ENCODE results near the gene STRIT1. TPM values are rescaled to one million over a fixed set of nuclear protein-coding genes. Genes with fewer than 3 reads are reported as not detected.
"Not testable (repeated sequence)": the region's sequence is repeated elsewhere in the genome, so short reads cannot be mapped to it uniquely, and the experiment has no call there.

Gene STRIT1
- total RNA-seq, 2 experiments from 2014 or later: not detected

DNA sequence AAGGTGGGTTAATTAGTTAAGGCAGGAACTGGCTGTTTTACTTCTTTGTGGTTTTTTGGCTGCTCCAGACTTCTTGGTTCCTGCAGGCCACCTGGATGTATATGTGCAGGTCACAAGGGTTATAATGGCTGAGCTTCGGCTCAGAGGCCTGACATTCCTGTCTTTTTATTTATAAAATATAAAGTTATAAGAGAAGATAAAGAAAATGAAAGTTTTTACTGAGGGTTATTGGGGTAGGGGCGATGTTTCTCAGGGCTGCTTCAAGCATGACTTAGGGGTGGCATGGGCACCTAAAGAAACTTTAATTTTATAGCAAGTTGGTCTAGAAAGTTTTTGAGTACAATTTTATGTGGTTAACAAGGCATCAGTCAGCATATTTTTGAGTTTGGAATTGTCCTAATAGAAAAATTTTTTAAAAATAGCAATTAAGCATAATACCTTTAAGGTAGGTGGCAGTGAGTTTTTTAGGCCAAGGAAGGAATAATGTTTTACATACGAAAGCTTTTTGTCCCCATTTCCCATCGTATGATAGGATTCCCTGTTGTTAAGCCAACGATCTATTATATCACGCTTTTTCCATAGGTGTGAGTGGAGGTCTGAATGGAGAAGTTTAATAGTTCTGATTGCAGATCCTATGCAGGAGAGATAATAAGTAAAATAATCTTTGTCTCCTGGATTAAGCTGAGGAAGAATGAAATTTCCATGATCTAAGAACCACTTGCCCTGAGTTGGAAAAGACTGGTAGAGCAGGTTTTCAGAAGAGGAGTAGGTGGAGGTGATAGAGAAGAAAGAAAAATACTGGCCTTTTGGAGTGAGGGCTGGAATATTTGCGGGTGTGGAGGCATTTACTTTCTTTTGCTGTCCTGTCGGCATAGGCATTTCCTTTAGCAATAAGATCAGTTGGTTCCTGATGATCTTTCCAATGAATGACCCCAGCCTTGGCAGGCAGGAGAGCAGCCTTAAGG is 10.1 kb downstream of the STRIT1 start:
- Mint-ChIP-seq H3K27me3 (ENCODE audit: low read depth) (no peaks in the 10 kb centered on the region), H3K27ac (no peak overlapping the region), H3K36me3 (ENCODE audit: low read depth) (no peaks in the 10 kb centered on the region), H3K4me3 (no peak overlapping the region), H3K9me3 (ENCODE audit: insufficient read depth) (no peaks in the 10 kb centered on the region), H3K4me1 (ENCODE audit: low read depth) (no peaks in the 10 kb centered on the region)
- no peak for DNase-seq
- ChIA-PET CTCF (no interaction called here), POLR2A (no interaction called here)
- no peak for ATAC-seq

DNA sequence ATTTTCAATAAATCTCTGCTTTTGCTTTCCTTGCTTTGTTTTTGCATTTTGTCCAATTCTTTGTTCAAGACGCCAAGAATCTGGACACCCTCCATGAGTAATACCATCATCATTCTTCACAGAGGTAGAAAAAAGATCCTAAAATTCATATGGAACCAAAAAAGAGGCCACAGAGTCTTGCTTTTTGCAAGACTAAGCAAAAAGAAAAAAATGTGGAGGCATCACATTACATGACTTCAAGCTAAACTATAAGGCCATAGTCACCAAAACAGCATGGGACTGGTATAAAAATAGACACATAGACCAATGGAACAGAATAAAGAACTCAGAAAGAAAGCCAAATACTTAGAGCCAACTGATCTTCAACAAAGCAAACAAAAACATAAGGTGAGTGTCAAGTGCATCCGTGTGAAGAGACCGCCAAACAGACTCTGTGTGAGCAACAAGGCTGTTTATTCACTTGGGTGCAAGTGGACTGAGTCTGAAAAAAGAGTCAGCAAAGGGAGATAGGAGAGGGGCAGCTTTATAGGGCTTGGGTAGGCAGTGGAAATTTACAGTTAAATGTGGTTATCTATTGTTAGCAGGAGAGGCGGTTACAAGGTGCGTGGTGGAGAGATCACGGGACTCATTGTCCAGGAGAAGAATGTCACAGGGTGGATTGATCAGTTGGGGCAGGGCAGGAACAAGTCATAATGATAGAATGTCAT is 10.9 kb downstream of the STRIT1 start:
- ATAC-seq (no peak), DNase-seq (no peak)
- CTCF ChIA-PET: no interaction called here
- no peaks in the 10 kb centered on the region for H3K4me1 Mint-ChIP-seq (ENCODE audit: low read depth)
- no peak overlapping the region for H3K27ac Mint-ChIP-seq
- H3K4me3 Mint-ChIP-seq: no peak overlapping the region
- no peaks in the 10 kb centered on the region for H3K36me3 Mint-ChIP-seq (ENCODE audit: low read depth)
- no peaks in the 10 kb centered on the region for H3K27me3 Mint-ChIP-seq (ENCODE audit: low read depth)
- H3K9me3 Mint-ChIP-seq (ENCODE audit: insufficient read depth): no peaks in the 10 kb centered on the region
- POLR2A ChIA-PET: no interaction called here

DNA sequence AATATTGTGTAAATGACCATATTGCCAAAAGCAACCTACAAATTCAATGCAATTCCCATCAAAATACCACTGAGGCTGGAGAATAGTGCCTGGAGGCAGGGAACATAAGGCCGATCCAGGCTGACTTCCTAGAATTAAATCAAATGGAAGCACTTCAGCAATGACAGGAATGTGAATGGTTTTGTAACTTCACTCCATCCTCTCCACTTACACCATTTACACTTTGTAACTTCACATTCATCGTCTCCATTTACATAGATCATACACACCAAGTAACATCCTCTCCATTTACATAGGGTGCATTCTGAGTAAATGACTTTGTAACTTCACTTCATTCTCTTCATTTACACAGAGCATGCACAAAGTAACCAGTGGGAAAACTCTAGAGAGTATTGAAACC is 11.6 kb downstream of the STRIT1 start:
- Mint-ChIP-seq H3K27me3 (ENCODE audit: low read depth) (no peaks in the 10 kb centered on the region), H3K36me3 (ENCODE audit: low read depth) (no peaks in the 10 kb centered on the region), H3K9me3 (ENCODE audit: insufficient read depth) (no peaks in the 10 kb centered on the region), H3K27ac (no peak overlapping the region), H3K4me1 (ENCODE audit: low read depth) (no peaks in the 10 kb centered on the region), H3K4me3 (no peak overlapping the region)
- ChIA-PET POLR2A (no interaction called here), CTCF (no interaction called here)
- no peak for ATAC-seq
- DNase-seq: no peak

DNA sequence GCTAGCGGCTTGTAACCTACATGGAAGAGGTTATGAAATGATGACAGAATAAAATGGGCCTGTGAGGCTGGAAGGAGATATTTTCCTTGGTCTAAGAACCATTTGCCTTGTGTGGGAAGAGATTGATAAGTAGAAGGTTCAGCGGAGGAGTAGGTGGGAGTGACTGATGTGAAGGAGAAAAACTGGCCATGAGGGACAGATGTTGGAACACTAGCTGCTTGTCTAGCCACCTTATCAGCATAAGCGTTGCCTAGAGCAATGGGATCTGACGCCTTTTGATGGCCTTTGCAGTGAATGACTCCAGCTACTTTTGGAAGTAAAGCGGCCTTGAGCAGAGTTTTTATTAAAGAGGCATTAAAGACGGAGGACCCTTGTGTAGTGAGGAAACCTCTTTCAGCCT is 17.4 kb downstream of the STRIT1 start:
- H3K36me3 Mint-ChIP-seq (ENCODE audit: low read depth); H3K9me3 Mint-ChIP-seq (ENCODE audit: insufficient read depth); CTCF ChIA-PET; ATAC-seq; H3K27me3 Mint-ChIP-seq (ENCODE audit: low read depth); DNase-seq; H3K27ac Mint-ChIP-seq; POLR2A ChIA-PET; H3K4me3 Mint-ChIP-seq; H3K4me1 Mint-ChIP-seq (ENCODE audit: low read depth): not testable (repeated sequence)

DNA sequence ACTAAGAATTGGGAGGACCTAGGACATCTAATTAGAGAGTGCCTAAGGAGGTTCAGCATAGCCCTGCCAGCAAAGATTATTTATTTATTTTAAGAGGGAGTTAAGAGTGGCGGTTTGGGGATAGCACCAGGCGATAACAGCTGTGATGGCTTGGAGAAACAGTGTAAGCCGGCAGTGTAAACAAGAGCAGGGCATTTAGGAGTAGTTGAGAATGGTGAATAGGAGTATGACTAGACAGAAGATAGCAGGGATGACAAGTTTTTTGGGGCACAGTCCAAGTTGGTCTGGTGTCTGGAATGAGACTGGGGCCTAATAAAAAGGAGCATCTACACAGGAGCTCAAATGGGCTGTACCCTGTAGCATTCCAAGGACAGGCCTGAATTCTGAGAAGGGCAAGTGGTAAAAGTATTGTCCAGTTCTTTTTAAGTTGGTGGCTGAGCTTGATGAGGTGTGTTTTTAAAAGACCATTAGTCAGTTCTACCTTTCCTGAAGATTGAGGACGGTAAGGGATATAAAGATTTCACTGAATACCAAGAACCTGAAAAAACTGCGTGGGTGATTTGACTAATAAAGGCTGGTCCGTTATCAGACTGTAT is 18.2 kb downstream of the STRIT1 start:
- H3K4me3 Mint-ChIP-seq; H3K9me3 Mint-ChIP-seq (ENCODE audit: insufficient read depth); H3K27ac Mint-ChIP-seq; CTCF ChIA-PET; H3K27me3 Mint-ChIP-seq (ENCODE audit: low read depth); POLR2A ChIA-PET; H3K36me3 Mint-ChIP-seq (ENCODE audit: low read depth); ATAC-seq; H3K4me1 Mint-ChIP-seq (ENCODE audit: low read depth); DNase-seq: not testable (repeated sequence)

DNA sequence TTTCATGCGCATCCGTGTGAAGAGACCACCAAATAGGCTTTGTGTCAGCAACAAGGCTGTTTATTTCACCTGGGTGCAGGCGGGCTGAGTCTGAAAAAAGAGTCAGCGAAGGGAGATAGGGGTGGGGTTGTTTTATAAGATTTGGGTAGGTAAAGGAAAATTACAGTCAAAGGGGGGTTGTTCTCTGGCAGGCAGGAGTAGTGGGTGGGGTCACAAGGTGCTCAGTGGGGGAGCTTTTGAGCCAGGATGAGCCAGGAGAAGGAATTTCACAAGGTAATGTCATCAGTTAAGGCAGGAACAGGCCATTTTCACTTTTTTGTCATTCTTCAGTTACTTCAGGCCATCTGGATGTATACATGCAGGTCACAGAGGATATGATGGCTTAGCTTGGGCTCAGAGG is 19.0 kb downstream of the STRIT1 start:
- DNase-seq; H3K9me3 Mint-ChIP-seq (ENCODE audit: insufficient read depth); POLR2A ChIA-PET; H3K4me1 Mint-ChIP-seq (ENCODE audit: low read depth); H3K27ac Mint-ChIP-seq; H3K4me3 Mint-ChIP-seq; ATAC-seq; H3K36me3 Mint-ChIP-seq (ENCODE audit: low read depth); H3K27me3 Mint-ChIP-seq (ENCODE audit: low read depth); CTCF ChIA-PET: not testable (repeated sequence)

DNA sequence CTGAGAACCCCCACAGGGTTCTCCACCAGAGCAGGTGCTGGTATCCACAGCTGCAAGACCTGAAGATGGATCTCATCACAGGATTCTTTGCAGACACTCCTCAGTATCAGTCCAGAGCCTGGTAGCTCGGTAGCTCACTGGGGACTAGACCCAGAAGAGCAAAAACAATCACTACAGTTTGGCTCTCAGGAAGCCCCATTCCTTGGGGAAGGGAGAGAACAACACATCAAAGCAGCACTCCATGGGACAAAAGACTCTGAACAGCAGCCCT is 22.2 kb downstream of the STRIT1 start:
- ATAC-seq: no peak
- ChIA-PET POLR2A (no interaction called here), CTCF (no interaction called here)
- no peak overlapping the region for H3K27ac Mint-ChIP-seq
- no peak for DNase-seq
- H3K9me3 Mint-ChIP-seq (ENCODE audit: insufficient read depth): no peaks in the 10 kb centered on the region
- no peaks in the 10 kb centered on the region for H3K27me3 Mint-ChIP-seq (ENCODE audit: low read depth)
- no peaks in the 10 kb centered on the region for H3K36me3 Mint-ChIP-seq (ENCODE audit: low read depth)
- H3K4me3 Mint-ChIP-seq: no peak overlapping the region
- no peaks in the 10 kb centered on the region for H3K4me1 Mint-ChIP-seq (ENCODE audit: low read depth)

DNA sequence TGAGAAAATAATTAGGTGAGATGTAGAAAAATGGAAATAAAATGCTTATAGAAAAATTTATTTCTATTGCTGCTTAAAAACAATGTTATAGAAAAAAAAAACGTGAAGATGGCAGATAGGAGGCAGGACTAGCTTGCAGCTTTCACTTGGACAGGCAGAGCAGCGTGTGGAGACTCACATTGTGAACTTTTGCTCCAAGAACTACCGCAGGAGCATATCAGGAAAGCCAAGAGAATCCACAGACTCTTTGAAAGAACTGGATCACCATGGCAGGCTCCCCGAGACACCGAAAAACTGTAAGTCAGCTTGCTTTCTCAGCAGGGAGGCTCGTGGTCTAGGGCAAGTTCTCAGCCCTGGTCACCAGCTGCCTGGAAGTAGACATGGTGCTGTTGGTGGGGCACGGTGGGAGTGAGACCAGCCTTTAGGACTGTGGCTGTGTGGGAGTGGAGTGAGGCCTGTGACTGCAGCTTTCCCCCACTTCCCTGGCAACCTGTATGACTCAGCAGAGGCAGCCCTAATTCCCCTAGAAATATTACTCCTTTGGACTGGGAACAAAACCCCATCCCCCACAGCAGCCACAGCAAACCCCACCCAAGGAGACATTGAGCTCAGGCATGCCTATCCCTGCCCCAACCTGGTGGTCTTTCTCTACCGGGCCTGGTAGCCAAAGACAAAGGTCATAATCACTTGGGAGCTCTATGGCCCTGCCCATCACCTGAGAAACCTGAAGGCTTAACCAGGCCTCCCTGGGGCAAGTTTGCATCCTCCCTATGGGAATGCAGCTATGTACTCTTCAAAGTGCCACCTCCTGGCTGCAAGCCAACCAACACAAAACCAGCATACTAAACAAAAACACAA is 22.8 kb downstream of the STRIT1 start:
- POLR2A ChIA-PET: no interaction called here
- ATAC-seq (no peak), DNase-seq (no peak)
- H3K27me3 Mint-ChIP-seq (ENCODE audit: low read depth): no peaks in the 10 kb centered on the region
- CTCF ChIA-PET: no interaction called here
- H3K4me1 Mint-ChIP-seq (ENCODE audit: low read depth): no peaks in the 10 kb centered on the region
- H3K4me3 Mint-ChIP-seq: no peak overlapping the region
- no peaks in the 10 kb centered on the region for H3K9me3 Mint-ChIP-seq (ENCODE audit: insufficient read depth)
- H3K27ac Mint-ChIP-seq: no peak overlapping the region
- no peaks in the 10 kb centered on the region for H3K36me3 Mint-ChIP-seq (ENCODE audit: low read depth)

DNA sequence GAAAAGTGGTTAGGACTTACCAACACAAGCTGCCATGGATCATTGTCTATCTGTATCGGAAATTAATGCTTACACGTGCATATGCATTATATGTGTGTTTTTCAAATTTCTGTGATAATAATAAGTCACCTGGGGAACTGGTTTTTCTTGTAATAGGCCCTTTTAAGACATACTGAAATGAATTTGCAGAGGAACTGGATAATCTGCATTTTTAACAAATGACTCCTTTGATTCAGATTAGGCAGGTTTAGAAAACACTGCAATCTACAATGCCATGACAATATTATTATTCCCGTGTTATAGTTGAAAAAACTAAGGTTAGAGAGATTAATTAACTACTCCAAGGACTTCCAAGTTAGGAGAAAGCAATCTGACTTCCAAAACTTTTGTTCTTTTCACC is 23.4 kb downstream of the STRIT1 start:
- Mint-ChIP-seq H3K4me1 (ENCODE audit: low read depth) (no peaks in the 10 kb centered on the region), H3K36me3 (ENCODE audit: low read depth) (no peaks in the 10 kb centered on the region), H3K27me3 (ENCODE audit: low read depth) (no peaks in the 10 kb centered on the region), H3K4me3 (no peak overlapping the region), H3K9me3 (ENCODE audit: insufficient read depth) (no peaks in the 10 kb centered on the region), H3K27ac (no peak overlapping the region)
- DNase-seq (no peak), ATAC-seq (no peak)
- ChIA-PET POLR2A (no interaction called here), CTCF (no interaction called here)

DNA sequence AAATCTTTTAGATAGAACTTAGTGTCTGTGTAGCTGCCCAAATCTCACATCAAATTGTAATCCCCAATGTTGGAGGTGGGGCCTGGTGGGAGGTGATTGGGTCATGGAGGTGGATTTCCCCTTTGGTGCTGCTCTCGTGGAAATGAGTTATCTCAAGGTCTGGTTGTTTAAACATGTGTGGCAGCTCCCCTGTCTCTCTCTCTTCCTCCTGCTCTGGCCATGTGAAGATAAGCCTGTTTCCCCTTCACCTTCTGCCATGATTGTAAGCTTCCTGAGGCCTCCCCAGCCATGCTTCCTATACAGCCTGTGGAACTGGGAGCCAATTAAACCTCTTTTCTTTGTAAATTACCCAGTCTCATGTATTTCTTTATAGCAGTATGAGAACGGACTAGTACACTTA is 30.6 kb downstream of the STRIT1 start:
- ATAC-seq; H3K36me3 Mint-ChIP-seq (ENCODE audit: low read depth); H3K4me1 Mint-ChIP-seq (ENCODE audit: low read depth); H3K27ac Mint-ChIP-seq; H3K9me3 Mint-ChIP-seq (ENCODE audit: insufficient read depth); DNase-seq; H3K4me3 Mint-ChIP-seq; CTCF ChIA-PET; H3K27me3 Mint-ChIP-seq (ENCODE audit: low read depth); POLR2A ChIA-PET: not testable (repeated sequence)

DNA sequence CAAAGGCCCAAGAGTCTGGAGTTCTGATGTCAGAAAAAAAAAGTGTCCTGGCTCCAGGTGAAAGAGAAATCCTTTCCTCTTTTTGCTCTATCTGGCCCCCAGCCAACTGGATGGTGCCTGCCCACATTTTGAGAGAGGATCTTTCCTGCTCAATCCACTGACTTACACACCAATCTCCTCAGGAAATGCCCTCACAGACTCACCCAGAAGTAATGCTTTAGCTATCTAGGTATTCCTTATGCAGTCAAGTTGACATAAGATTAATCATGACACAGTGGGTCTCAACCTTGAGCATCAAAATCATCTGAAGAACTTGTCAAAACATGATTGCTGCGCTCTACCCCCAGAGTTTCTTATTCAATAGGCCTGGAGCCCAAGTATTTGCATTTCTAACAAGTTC is 31.2 kb downstream of the STRIT1 start:
- Mint-ChIP-seq H3K27ac (no peak overlapping the region), H3K36me3 (ENCODE audit: low read depth) (no peaks in the 10 kb centered on the region), H3K4me1 (ENCODE audit: low read depth) (no peaks in the 10 kb centered on the region), H3K27me3 (ENCODE audit: low read depth) (no peaks in the 10 kb centered on the region), H3K4me3 (no peak overlapping the region), H3K9me3 (ENCODE audit: insufficient read depth) (no peaks in the 10 kb centered on the region)
- CTCF ChIA-PET: no interaction called here
- ATAC-seq (no peak), DNase-seq (no peak)
- POLR2A ChIA-PET: no interaction called here

DNA sequence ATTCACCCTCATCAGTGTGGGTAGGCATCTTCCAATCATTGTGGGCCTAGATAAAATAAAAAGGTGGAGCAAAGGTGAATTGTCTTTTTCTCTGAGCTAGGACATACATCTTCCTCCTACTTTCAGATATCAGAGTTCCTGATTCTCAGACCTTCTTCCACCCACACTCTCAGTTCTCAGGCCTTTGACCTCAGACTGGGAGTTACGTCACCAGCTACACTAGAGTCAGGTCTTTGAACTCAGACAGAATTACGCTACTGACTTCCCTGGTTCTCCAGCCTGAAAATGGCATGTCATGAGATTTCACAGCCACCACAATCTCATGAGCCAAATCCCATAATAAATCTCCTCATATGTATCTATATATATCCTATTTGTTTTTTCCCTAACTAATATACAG is 39.0 kb downstream of the STRIT1 start:
- CTCF ChIA-PET: no interaction called here
- no peaks in the 10 kb centered on the region for H3K36me3 Mint-ChIP-seq (ENCODE audit: low read depth)
- no peaks in the 10 kb centered on the region for H3K9me3 Mint-ChIP-seq (ENCODE audit: insufficient read depth)
- no peaks in the 10 kb centered on the region for H3K4me1 Mint-ChIP-seq (ENCODE audit: low read depth)
- no peak overlapping the region for H3K4me3 Mint-ChIP-seq
- no peak overlapping the region for H3K27ac Mint-ChIP-seq
- POLR2A ChIA-PET: no interaction called here
- no peak for DNase-seq
- H3K27me3 Mint-ChIP-seq (ENCODE audit: low read depth): no peaks in the 10 kb centered on the region
- no peak for ATAC-seq

All from activated CD8-positive, alpha-beta T cell treated with anti-CD3 and anti-CD28 coated beads, Interleukin-2, amount 10 ng/mL, durations not matched to agents 7 days and 5 days (primary cell).